Measurements from ENCODE around the gene STXBP5. TPM values are rescaled to one million over a fixed set of nuclear protein-coding genes. Genes with fewer than 3 reads are reported as not detected.
A peak's percentile ranks its signal among the peaks of the same experiment; 100 is the strongest.

STXBP5 gene
- 10 to 100 TPM; 13.0 to 20.2 TPM for total RNA-seq

DNA sequence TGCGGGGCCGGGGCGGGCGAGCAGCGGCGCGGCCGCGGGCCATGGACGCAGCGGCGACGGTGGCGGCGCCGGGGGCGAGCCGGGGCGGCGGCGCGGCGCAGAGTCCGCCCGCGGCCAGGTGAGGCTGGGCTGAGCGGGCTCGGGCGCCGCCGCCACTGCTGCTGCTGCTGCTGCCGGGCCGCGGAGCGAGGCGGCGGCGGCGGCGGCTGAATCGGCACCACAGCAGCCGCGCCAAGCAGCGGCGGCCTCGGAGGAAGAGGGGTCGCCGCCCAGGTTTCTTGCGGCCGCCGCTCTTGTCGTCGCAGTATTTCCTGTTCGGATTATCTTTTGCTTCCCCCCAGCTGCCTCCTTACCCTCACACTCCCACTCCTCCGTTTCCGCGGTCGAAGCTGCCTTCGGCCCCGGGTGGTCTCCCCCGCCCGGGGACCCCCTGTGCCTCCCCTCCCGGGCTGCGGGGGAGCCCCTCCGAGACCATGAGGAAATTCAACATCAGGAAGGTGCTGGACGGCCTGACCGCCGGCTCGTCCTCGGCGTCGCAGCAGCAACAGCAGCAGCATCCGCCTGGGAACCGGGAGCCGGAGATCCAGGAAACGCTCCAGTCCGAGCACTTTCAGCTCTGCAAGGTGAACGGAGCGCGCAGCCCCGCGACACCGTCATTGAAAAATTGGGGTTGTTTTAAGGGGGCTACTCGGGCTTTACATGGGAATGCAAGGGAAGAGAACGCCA is at the start of gene STXBP5:
Gene STXBP5, plus strand, starts transcription at position 358 of the 726 bp plus-strand sequence. Its CDS starts 116 bp downstream, at position 474.
- Mint-ChIP-seq H3K4me3 (peak within 1 kb of the TSS; percentile 95), H3K9me3 (no peaks in the 10 kb centered on the region), H3K36me3 (ENCODE audit: low read depth) (peaks cover 28% of the 10 kb centered on the region), H3K27ac (peak within 1 kb of the TSS; percentile 97), H3K4me1 (peaks cover 15% of the 10 kb centered on the region), H3K27me3 (no peaks in the 10 kb centered on the region)
- ATAC-seq (replicated peaks) = peak; percentile 29

DNA sequence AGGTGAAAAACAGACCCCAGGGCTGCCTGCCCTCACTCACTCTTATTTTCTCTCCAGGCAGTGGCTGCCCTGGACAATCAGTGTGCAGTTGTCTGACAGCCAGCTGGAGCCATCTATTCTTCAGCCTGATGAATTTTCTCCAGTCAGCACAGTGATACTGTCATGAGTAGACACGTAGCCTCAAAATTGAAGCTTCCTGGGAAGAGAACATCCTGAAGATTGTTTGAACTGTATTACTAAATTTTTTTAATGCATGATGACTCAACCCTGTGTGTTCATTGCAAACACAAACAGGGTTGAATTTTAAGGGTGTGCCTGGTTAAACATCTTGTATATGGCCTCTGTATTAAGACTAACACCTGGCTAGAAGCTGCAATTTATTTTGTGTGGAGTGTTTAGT is 49.8 kb upstream of the STXBP5 start:
- no peak for ATAC-seq (replicated peaks)
- no peaks in the 10 kb centered on the region for H3K9me3 Mint-ChIP-seq
- H3K27me3 Mint-ChIP-seq = no peaks in the 10 kb centered on the region
- H3K36me3 Mint-ChIP-seq (ENCODE audit: low read depth) = no peaks in the 10 kb centered on the region
- H3K27ac Mint-ChIP-seq = no peak overlapping the region
- H3K4me3 Mint-ChIP-seq = no peak overlapping the region
- no peaks in the 10 kb centered on the region for H3K4me1 Mint-ChIP-seq

DNA sequence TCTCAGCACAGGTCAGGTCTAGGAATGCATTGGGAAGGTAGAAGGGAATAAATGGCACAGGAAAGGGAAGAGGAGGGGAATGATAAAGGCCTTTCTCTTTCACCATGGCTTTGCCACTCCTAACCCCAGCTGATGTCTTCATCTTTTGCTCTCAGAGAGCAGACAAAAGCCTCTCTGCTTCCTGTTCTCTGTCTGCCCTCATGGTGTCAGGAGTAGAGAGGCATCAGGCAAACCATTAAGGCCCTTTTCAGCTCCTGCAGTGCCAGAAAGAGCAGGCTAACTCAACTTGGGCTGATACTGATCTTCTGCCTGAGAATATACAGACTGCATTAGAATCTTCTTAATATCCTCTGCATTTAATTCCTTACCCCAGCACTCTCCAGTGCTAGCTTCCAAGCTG is 48.0 kb upstream of the STXBP5 start:
- Mint-ChIP-seq H3K36me3 (ENCODE audit: low read depth) (no peaks in the 10 kb centered on the region), H3K27ac (no peak overlapping the region), H3K4me3 (no peak overlapping the region), H3K4me1 (no peaks in the 10 kb centered on the region), H3K9me3 (no peaks in the 10 kb centered on the region), H3K27me3 (no peaks in the 10 kb centered on the region)
- ATAC-seq (replicated peaks) = no peak

DNA sequence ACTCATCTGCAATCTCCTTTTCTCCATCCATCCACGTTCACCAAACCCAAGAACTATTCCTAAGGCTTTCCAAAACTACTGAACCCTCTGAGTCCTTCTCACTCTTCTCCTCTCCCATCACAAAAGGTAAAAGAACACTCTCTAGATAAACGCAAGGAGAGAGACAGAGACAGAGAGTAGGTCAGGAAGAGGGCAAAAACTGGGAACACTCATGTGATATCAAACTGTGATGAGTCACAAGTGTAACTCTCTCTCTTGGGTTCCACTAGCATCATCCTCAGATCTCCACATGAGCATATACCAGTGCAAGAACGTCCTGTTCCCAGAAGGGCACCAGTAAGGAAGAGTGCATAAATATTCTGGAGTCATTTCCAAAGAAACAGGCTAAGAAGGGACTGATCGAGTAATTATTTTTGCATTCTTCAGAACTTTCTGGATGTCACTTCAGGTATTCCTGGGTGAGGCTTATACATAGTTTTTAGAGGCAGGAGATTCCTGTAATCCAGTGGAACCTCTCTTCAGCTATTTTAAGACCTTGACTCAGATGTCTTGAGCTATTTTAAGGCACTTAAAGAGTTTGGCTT is 47.3 kb upstream of the STXBP5 start:
- H3K27ac Mint-ChIP-seq = no peak overlapping the region
- no peaks in the 10 kb centered on the region for H3K27me3 Mint-ChIP-seq
- H3K4me1 Mint-ChIP-seq = no peaks in the 10 kb centered on the region
- H3K36me3 Mint-ChIP-seq (ENCODE audit: low read depth) = no peaks in the 10 kb centered on the region
- H3K9me3 Mint-ChIP-seq = no peaks in the 10 kb centered on the region
- H3K4me3 Mint-ChIP-seq = no peak overlapping the region
- ATAC-seq (replicated peaks) = no peak

DNA sequence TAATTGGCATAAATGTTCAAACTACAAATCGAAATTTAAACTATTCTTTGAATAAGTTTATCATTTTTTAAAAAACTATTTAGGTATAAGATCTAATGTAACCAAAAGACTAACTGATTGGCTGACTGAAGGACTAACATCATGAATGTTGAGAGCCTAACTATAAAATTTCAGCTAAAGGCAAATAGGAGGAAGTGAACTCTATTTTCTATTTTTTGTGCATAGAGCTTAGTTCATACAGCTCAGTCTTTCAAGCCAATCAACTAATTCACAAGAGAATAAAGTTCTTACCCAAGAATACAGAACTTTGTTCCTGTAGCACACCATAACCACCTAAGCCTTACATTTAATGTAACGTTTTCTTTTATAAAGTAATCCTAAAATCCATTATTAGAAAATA is 46.3 kb upstream of the STXBP5 start:
- no peak for ATAC-seq (replicated peaks)
- H3K36me3 Mint-ChIP-seq (ENCODE audit: low read depth) = no peaks in the 10 kb centered on the region
- H3K27ac Mint-ChIP-seq = no peak overlapping the region
- no peak overlapping the region for H3K4me3 Mint-ChIP-seq
- no peaks in the 10 kb centered on the region for H3K9me3 Mint-ChIP-seq
- H3K4me1 Mint-ChIP-seq = no peaks in the 10 kb centered on the region
- no peaks in the 10 kb centered on the region for H3K27me3 Mint-ChIP-seq

DNA sequence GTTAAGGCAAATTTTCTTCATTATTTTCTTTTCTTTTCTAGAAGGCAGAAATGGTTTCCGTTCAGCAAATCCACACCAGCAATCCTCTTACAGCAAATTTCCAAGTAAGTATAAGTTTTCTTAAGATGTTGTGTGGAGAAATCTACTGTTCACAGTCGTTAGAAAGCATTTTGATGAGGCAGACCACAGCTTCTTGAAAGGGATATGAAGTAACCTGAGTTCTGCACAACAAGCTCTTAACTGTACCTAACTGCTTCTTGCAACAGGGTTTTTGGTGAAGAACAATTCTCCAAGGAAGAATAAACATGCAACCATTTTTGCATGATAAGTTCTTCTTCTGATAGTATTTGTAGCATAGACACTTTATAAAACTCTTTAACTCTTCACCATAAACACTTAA is 45.3 kb upstream of the STXBP5 start:
- no peaks in the 10 kb centered on the region for H3K36me3 Mint-ChIP-seq (ENCODE audit: low read depth)
- H3K4me3 Mint-ChIP-seq = no peak overlapping the region
- no peak overlapping the region for H3K27ac Mint-ChIP-seq
- no peak for ATAC-seq (replicated peaks)
- H3K27me3 Mint-ChIP-seq = no peaks in the 10 kb centered on the region
- H3K4me1 Mint-ChIP-seq = no peaks in the 10 kb centered on the region
- no peaks in the 10 kb centered on the region for H3K9me3 Mint-ChIP-seq

DNA sequence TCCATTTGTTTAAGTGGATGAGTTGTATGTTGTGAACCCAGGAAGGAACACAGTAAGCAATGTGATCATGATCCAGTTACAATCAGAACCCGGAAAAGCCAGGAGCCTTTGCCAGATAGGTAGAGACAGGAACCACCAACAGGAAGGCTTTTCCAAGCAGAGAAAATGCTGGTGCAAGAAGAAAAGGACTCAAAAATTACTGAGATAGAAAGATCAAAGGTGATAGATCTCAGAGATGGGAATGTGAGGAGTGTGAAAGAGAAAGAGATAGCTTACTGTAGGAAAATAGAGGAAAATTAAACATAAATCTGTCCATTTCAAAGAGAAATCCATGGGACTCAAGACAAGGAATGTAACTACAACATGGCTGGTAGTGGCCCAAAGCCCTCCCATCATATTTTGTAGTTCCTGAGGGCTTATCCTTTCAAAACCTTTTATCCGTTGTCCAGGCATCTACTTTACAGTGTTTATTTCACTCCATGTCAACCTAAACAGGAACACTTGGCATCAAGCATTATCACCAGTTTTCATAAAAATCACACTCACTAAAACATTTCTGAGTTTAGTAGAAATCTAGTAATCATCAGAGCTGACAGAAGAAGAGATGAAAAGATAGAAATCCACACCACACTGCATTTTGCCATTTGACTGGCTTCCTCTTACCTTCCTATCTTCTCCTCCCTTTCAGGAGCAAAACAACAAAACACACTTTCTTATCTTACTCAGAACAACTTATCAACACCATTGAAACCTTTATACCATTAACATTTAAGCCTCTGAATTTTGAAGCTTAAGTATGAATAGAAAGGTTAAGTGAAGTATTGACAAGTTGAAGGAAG is 44.5 kb upstream of the STXBP5 start:
- no peak overlapping the region for H3K4me3 Mint-ChIP-seq
- no peaks in the 10 kb centered on the region for H3K4me1 Mint-ChIP-seq
- H3K27me3 Mint-ChIP-seq = no peaks in the 10 kb centered on the region
- H3K27ac Mint-ChIP-seq = no peak overlapping the region
- H3K9me3 Mint-ChIP-seq = no peaks in the 10 kb centered on the region
- no peak for ATAC-seq (replicated peaks)
- no peaks in the 10 kb centered on the region for H3K36me3 Mint-ChIP-seq (ENCODE audit: low read depth)

DNA sequence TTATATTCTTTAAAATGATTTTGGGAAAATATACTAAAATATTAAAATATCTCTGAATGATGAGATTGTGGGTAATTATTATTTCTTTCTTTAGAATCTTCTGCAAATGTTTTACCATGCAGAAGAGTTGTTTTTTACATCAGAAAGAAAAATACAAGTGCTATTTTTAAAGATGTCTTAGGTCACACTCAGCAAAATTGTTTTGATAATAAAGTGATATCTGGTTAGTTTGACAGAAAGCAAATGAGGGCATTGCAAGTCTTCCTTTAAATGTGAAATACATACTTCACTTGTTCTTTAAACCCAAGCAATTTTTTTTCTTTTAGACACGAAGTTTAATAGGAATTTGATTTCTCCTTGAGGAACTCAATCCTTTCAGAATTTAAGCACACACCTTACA is 43.6 kb upstream of the STXBP5 start:
- no peak for ATAC-seq (replicated peaks)
- no peaks in the 10 kb centered on the region for H3K4me1 Mint-ChIP-seq
- H3K36me3 Mint-ChIP-seq (ENCODE audit: low read depth) = no peaks in the 10 kb centered on the region
- no peak overlapping the region for H3K27ac Mint-ChIP-seq
- H3K4me3 Mint-ChIP-seq = no peak overlapping the region
- no peaks in the 10 kb centered on the region for H3K9me3 Mint-ChIP-seq
- no peaks in the 10 kb centered on the region for H3K27me3 Mint-ChIP-seq

DNA sequence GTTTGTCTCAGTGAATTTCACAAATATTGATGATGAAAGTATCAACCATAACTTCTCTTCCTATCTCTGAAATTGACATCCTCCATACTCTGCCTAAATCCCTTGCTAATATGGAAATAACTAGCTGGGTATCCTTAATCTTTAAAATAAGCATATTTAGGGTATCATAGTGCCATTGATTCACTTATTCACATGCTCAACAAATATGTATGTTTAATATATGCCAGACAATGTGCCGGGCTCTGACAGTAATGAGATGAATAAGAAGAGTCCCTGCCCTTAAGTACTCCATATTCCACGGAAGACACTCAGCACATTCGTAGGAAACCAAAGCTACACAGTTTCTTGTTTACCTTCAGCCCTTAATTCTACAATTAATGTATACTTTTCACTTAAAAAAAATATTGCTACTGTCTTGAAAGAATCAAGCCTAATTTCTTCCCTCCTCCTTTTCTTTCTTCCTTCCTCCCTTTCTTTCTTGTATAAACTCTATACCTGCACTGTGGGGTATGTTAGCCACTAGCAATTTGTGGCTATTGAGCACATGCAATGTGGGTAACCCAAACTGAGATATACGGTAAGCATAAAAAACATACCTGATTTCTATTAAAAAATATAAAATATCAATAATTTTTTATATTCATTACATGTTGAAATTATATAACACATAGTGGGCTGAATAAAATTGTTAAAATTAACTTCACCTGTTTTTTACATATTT is 42.8 kb upstream of the STXBP5 start:
- H3K4me3 Mint-ChIP-seq = no peak overlapping the region
- H3K27ac Mint-ChIP-seq = no peak overlapping the region
- no peaks in the 10 kb centered on the region for H3K4me1 Mint-ChIP-seq
- no peaks in the 10 kb centered on the region for H3K9me3 Mint-ChIP-seq
- H3K36me3 Mint-ChIP-seq (ENCODE audit: low read depth) = no peaks in the 10 kb centered on the region
- no peak for ATAC-seq (replicated peaks)
- no peaks in the 10 kb centered on the region for H3K27me3 Mint-ChIP-seq

DNA sequence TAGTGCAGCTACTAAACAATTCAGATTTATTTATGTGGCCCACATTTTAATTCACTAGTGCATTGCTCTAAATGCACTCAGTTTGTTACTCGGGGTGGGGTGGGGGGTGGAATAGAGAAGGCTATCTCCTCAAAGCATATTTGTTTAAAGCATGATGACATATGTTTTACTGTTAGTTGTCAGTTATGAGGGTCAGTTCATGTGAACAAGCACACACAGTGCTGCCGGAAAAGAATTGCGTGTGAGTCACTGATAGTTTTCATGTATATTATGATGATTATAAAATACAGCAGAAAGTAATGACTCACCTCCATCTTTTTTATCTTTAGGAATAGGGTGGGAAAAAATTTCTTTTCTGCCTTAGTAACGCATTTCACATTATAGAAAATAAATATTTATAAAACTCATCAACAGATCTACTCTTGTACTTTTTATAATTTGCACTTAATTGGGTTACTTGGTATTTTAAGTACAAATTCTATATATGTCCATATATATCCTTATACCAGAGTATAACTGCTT is 42.2 kb upstream of the STXBP5 start:
- Mint-ChIP-seq H3K9me3 (no peaks in the 10 kb centered on the region), H3K27me3 (no peaks in the 10 kb centered on the region), H3K4me1 (no peaks in the 10 kb centered on the region), H3K27ac (no peak overlapping the region), H3K4me3 (no peak overlapping the region), H3K36me3 (ENCODE audit: low read depth) (no peaks in the 10 kb centered on the region)
- ATAC-seq (replicated peaks) = no peak

DNA sequence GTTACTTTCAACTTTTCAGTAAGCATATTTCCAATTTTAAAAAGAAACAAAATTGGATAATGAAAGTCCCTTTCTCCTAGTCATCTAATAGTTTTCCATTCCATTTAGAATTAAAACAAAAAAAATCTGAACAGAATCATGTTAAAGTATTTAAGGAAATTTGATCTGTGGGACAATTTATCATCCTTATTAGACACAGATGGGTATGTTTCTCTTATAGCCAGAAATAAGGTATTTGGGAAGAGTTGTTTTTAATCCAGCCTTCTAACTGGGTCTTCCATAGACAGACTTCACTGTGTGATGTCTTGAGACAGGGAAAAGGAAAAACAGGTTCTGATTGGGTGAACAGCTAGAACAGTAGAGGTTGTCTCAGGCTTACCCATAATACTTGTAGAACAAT is 39.5 kb upstream of the STXBP5 start:
- Mint-ChIP-seq H3K36me3 (ENCODE audit: low read depth) (no peaks in the 10 kb centered on the region), H3K4me1 (no peaks in the 10 kb centered on the region), H3K9me3 (no peaks in the 10 kb centered on the region), H3K27me3 (no peaks in the 10 kb centered on the region), H3K27ac (no peak overlapping the region), H3K4me3 (no peak overlapping the region)
- no peak for ATAC-seq (replicated peaks)

DNA sequence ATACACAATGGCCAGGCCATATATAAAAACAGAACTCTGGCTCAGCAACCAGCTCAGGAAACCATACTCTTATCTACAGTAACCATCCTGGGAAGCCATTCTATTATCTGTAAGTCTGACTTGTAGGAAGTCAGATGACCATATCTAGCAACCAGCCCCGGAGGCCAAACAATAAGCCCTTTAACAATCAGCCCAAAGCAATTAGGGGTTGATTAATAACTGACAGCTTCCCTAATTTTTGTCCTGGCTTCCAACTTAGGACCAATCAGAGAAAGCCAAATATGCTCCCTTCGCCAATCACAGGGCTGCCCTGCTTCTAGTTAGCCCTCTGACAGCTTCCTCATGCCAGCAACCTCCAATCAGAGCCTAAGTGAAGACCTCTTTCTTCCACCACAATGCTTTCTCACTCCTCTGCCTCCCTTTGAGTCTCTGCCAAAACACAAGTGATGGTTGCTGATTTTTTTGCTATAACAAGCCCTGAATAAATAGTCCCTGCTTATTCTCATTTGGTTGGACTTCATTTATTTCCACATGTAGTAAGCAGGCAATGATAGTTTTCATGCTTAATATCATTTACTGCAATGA is 37.8 kb upstream of the STXBP5 start:
- H3K27me3 Mint-ChIP-seq = no peaks in the 10 kb centered on the region
- H3K9me3 Mint-ChIP-seq = no peaks in the 10 kb centered on the region
- no peak overlapping the region for H3K4me3 Mint-ChIP-seq
- no peaks in the 10 kb centered on the region for H3K4me1 Mint-ChIP-seq
- H3K27ac Mint-ChIP-seq = no peak overlapping the region
- H3K36me3 Mint-ChIP-seq (ENCODE audit: low read depth) = no peaks in the 10 kb centered on the region
- no peak for ATAC-seq (replicated peaks)

DNA sequence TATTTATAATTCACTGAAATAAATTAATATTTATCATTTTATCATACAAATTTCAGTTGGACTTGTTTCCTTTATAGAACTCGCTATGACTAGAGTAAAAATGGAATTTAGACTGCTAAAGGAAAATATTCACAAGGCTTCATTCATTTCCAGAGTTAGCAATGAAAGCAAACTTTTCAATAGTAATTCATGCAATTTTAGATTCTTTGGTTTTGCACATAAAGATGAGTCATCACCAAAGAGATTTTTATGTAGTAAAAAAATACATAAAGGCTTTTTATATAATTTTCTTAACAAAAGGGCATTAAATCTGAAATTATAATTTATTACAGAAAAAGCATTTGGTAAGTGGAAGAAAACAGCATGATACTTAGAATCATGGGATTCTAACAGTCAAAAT is 37.2 kb upstream of the STXBP5 start:
- Mint-ChIP-seq H3K4me1 (no peaks in the 10 kb centered on the region), H3K9me3 (no peaks in the 10 kb centered on the region), H3K4me3 (no peak overlapping the region), H3K27ac (no peak overlapping the region), H3K27me3 (no peaks in the 10 kb centered on the region), H3K36me3 (ENCODE audit: low read depth) (no peaks in the 10 kb centered on the region)
- ATAC-seq (replicated peaks) = no peak

Measured in activated T-helper 17 cell treated with anti-CD3 and anti-CD28 coated beads, Interleukin-2, amount 50 U/mL, for 72 hours (primary cell).